Measurements from ENCODE around the gene RAB23.
A peak's percentile ranks its signal among the peaks of the same experiment; 100 is the strongest.

The RAB23 gene

GRCh38 chr6:57226221-57226620, 4.1 kb upstream of the RAB23 start:
- no peak for DNase-seq

GRCh38 chr6:57224769-57225515, 2.8 kb upstream of the RAB23 start:
- DNase-seq, result no peak

- no peak for DNase-seq
These were observed 603 bp upstream of the RAB23 start for GRCh38 chr6:57222743-57223077.

- peak; percentile 13 for DNase-seq
These were observed 744 bp downstream of the RAB23 start for GRCh38 chr6:57221191-57221935.

- DNase-seq, result no peak
These were observed 1.9 kb downstream of the RAB23 start for GRCh38 chr6:57220083-57220703.

GRCh38 chr6:57217270-57217669, 4.8 kb downstream of the RAB23 start:
- no peak for DNase-seq

- DNase-seq, result no peak
These were observed 5.6 kb downstream of the RAB23 start for GRCh38 chr6:57216235-57217101.

GRCh38 chr6:57215260-57215659, 6.8 kb downstream of the RAB23 start:
- no peak for DNase-seq

GRCh38 chr6:57210060-57210459, 12.0 kb downstream of the RAB23 start:
- no peak for DNase-seq

- no peak for DNase-seq
These were observed 13.1 kb downstream of the RAB23 start for GRCh38 chr6:57209030-57209429.

GRCh38 chr6:57207872-57208271, 14.2 kb downstream of the RAB23 start:
- DNase-seq, result no peak

- DNase-seq, result no peak
These were observed 15.0 kb downstream of the RAB23 start for GRCh38 chr6:57207141-57207540.

GRCh38 chr6:57205550-57206328, 16.4 kb downstream of the RAB23 start:
- DNase-seq, result no peak

- no peak for DNase-seq
These were observed 20.4 kb downstream of the RAB23 start for GRCh38 chr6:57201718-57202117.

GRCh38 chr6:57198926-57199636, 23.0 kb downstream of the RAB23 start:
- no peak for DNase-seq

- no peak for DNase-seq
These were observed 26.6 kb downstream of the RAB23 start for GRCh38 chr6:57195457-57195856.

- DNase-seq, result no peak
These were observed 28.9 kb downstream of the RAB23 start for GRCh38 chr6:57193177-57193576.

- no peak for DNase-seq
These were observed 32.0 kb downstream of the RAB23 start for GRCh38 chr6:57190140-57190539.

GRCh38 chr6:57183336-57183735, 38.8 kb downstream of the RAB23 start:
- no peak for DNase-seq

- DNase-seq, result no peak
These were observed 40.1 kb downstream of the RAB23 start for GRCh38 chr6:57182017-57182432.

GRCh38 chr6:57180596-57180995, 41.5 kb downstream of the RAB23 start:
- DNase-seq, result no peak

Data from NCI-H1048 (cell line).